SU-DHL-6 (cell line): Measurements from ENCODE around the gene MTA3.

Source experiments
- H2AFZ ChIP-seq: fragments of 200-600 bp; sonication (generic); 2 replicates; pipeline ENCODE4 v1.6.1; 2014; ENCODE audit warnings: low read depth, mild to moderate bottlenecking, moderate library complexity, mixed read lengths, antibody characterized with exemption, low read length; ENCODE audit not compliant: severe bottlenecking
- H3F3A ChIP-seq: fragments of 200-600 bp; shearing (Covaris generic); 2 replicates; pipeline ENCODE4 v1.6.0; 2016; ENCODE audit warnings: antibody characterized with exemption, mild to moderate bottlenecking; ENCODE audit not compliant: insufficient read depth
- H3K27ac ChIP-seq: fragments of 200-600 bp; sonication (generic); 2 replicates; pipeline ENCODE4 v1.5.1; 2016; ENCODE audit warnings: low read depth, mild to moderate bottlenecking, low read length, moderate library complexity, mixed read lengths
- H3K27me3 ChIP-seq: fragments of 200-600 bp; sonication (generic), shearing (Covaris generic); 2 replicates; pipeline ENCODE4 v1.6.0; 2014; ENCODE audit warnings: mild to moderate bottlenecking, low read length
- H3K36me3 ChIP-seq: fragments of 200-600 bp; sonication (generic); 2 replicates; pipeline ENCODE4 v1.6.1; 2014; ENCODE audit warnings: mild to moderate bottlenecking, low read length, mixed read lengths
- H3K4me2 ChIP-seq: fragments of 300-600, 200-600 bp; shearing (Covaris generic), sonication (generic); 2 replicates; pipeline ENCODE4 v1.6.0; 2014; ENCODE audit warnings: low read length, low read depth, mild to moderate bottlenecking; ENCODE audit not compliant: poor library complexity, severe bottlenecking
- H3K4me3 ChIP-seq: fragments of 200-600 bp; sonication (generic); 2 replicates; pipeline ENCODE4 v1.5.1; 2014; ENCODE audit warnings: antibody characterized with exemption, low read length, mild to moderate bottlenecking, mixed read lengths; ENCODE audit not compliant: insufficient read depth, poor library complexity, severe bottlenecking
- H3K79me2 ChIP-seq: fragments of 200-600 bp; sonication (generic); 2 replicates; pipeline ENCODE4 v1.6.1; 2014; ENCODE audit warnings: mild to moderate bottlenecking, low read length, moderate library complexity; ENCODE audit not compliant: insufficient read depth
- H3K9ac ChIP-seq: fragments of 200-600 bp; sonication (generic); 2 replicates; pipeline ENCODE4 v1.7.0; 2014; ENCODE audit warnings: mild to moderate bottlenecking, low read length
- H3K9me2 ChIP-seq: fragments of 200-600 bp; sonication (generic); replicated peaks from 2 replicates; pipeline ENCODE4 v1.6.1; 2014; ENCODE audit warnings: low read length; ENCODE audit not compliant: insufficient read depth
- H3K9me3 ChIP-seq: fragments of 200-600 bp; sonication (generic); 2 replicates; pipeline ENCODE4 v1.6.1; 2014; ENCODE audit warnings: low read length, mixed read lengths; ENCODE audit not compliant: insufficient read depth
- H4K20me1 ChIP-seq: fragments of 200-600 bp; sonication (generic); 2 replicates; pipeline ENCODE4 v1.6.1; 2014; ENCODE audit warnings: low read depth, mild to moderate bottlenecking, antibody characterized with exemption, low read length, moderate library complexity, mixed read lengths
- EZH2phosphoT487 ChIP-seq: fragments of 200-600 bp; sonication (generic), shearing (Covaris generic); conservative IDR thresholded peaks from 2 replicates; pipeline ENCODE4 v1.6.1; 2018; ENCODE audit warnings: mild to moderate bottlenecking, antibody characterized with exemption, low read length, moderate library complexity, mixed read lengths
- TF ChIP-seq, protein P1 (sequence below): fragments of 200-600 bp; sonication (generic); IDR thresholded peaks from one replicate; pipeline ENCODE4 v1.5.1; 2017; ENCODE audit warnings: antibody characterized with exemption, mild to moderate bottlenecking, low read length, moderate library complexity; ENCODE audit not compliant: insufficient read depth, poor library complexity, severe bottlenecking

MTA3 gene

DNA sequence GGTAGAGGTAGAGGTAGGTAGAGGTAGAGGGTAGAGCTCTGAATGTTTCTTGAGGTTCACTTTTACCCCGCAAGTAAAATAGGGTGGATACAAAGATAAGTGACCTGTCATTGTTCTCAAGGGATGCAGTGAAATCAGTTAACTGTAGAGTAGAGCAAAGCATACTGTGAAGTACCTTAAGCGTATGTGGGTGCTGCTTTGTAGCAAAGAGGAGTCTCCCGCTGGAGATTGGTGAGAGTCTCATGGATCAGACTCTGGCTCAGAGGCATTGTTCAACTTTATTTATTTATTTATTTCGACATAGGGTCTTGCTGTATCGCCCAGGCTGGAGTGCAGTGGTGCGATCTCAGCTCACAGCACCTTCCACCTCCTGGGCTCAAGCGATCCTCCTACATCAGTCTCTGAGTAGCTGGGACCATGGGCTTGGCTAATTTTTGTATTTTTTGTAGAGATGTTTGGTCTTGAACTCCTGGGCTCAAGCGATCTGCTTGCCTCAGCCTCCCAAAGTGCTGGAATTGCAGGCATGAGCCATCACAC is 38.7 kb downstream of the MTA3 start:
- Histone ChIP-seq H3K4me2 (no peak overlapping the region), H3K36me3 (peaks cover 14% of the 10 kb centered on the region), H3K9me2 (no peaks in the 10 kb centered on the region), H2AFZ (no peak overlapping the region), H3K9me3 (no peaks in the 10 kb centered on the region), H3K9ac (no peak overlapping the region), H3K4me3 (no peak overlapping the region), H3K27me3 (no peaks in the 10 kb centered on the region), H4K20me1 (no peaks in the 10 kb centered on the region), H3F3A (no peaks in the 10 kb centered on the region; the same call in none of the 2 replicates), H3K79me2 (peaks cover 48% of the 10 kb centered on the region), H3K27ac (no peak overlapping the region)
- no peak for TF ChIP-seq EZH2phosphoT487
- TF ChIP-seq, protein P1, sequence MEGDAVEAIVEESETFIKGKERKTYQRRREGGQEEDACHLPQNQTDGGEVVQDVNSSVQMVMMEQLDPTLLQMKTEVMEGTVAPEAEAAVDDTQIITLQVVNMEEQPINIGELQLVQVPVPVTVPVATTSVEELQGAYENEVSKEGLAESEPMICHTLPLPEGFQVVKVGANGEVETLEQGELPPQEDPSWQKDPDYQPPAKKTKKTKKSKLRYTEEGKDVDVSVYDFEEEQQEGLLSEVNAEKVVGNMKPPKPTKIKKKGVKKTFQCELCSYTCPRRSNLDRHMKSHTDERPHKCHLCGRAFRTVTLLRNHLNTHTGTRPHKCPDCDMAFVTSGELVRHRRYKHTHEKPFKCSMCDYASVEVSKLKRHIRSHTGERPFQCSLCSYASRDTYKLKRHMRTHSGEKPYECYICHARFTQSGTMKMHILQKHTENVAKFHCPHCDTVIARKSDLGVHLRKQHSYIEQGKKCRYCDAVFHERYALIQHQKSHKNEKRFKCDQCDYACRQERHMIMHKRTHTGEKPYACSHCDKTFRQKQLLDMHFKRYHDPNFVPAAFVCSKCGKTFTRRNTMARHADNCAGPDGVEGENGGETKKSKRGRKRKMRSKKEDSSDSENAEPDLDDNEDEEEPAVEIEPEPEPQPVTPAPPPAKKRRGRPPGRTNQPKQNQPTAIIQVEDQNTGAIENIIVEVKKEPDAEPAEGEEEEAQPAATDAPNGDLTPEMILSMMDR: no peak

DNA sequence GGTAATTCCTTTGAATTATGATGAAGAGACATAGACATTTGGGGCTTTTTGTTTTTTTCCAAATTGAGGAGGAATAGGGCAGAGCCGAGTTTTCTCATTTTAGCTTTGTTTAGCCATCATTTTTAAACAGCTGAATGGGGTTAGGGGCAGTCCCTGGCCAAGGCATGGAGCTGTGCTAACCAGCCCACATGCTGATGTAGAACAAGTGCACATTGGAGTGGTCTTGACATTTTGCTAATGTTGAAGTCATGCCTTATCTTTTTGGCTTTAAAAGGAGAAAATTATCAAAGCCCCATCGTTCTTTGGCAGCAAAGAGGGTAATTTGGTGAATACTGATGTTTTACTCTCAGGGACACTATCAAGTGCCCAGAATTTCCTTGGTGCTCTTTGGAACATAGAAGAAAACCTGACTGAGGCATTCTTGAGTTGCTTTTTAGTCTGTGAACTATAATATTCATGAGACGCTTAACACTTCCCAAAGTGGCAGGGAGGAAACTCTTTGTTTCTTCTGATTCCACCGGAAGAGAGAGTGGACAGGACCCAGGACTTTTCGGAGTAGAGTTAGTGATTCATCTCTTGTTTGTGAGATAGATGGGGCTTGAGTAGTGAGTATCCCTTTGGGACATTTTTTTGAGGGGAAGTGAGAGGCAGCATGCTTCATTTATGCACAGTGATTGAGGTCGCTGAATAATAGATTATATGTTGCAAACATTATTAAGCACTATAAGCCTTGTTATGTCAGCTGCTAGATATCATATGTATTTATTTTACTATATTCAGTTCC is 45.0 kb downstream of the MTA3 start:
- TF ChIP-seq, protein P1: no peak
- no peak for TF ChIP-seq EZH2phosphoT487
- H3F3A ChIP-seq: no peaks in the 10 kb centered on the region; the same call in 1 of the 2 replicates
- no peaks in the 10 kb centered on the region for H3K9me2 ChIP-seq
- no peaks in the 10 kb centered on the region for H3K9me3 ChIP-seq
- peaks cover 30% of the 10 kb centered on the region for H3K36me3 ChIP-seq
- H3K4me3 ChIP-seq: no peak overlapping the region
- no peak overlapping the region for H3K4me2 ChIP-seq
- no peaks in the 10 kb centered on the region for H4K20me1 ChIP-seq
- H2AFZ ChIP-seq: no peak overlapping the region
- no peaks in the 10 kb centered on the region for H3K27me3 ChIP-seq
- H3K27ac ChIP-seq: no peak overlapping the region
- no peak overlapping the region for H3K9ac ChIP-seq
- H3K79me2 ChIP-seq: peaks cover 31% of the 10 kb centered on the region; the same call in 1 of the 2 replicates

DNA sequence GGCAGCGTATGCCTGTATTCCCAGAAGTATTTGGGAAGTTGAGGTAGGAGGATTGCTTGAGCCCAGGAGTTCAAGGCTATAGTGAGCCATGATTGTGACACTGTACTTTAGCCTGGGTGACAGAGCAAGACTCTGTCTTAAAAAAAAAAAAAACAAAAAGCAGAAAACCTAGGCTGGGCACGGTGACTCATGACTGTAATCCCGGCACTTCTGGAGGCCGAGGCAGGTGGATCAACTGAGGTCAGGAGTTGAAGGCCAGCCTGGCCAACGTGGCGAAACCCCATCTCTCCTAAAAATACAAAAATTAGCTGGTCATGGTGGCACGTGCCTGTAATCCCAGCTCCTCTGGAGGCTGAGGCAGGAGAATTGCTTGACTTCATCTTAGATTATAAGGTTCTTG is 46.4 kb downstream of the MTA3 start:
- no peaks in the 10 kb centered on the region for H3K9me3 ChIP-seq
- no peak overlapping the region for H3K9ac ChIP-seq
- no peak overlapping the region for H2AFZ ChIP-seq
- H3K4me2 ChIP-seq: no peak overlapping the region
- peaks cover 31% of the 10 kb centered on the region for H3K36me3 ChIP-seq
- peaks cover 28% of the 10 kb centered on the region; the same call in 1 of the 2 replicates for H3K79me2 ChIP-seq
- H4K20me1 ChIP-seq: no peaks in the 10 kb centered on the region
- H3K4me3 ChIP-seq: no peak overlapping the region
- H3K9me2 ChIP-seq: no peaks in the 10 kb centered on the region
- no peak overlapping the region for H3K27ac ChIP-seq
- H3K27me3 ChIP-seq: no peaks in the 10 kb centered on the region
- no peaks in the 10 kb centered on the region; the same call in 1 of the 2 replicates for H3F3A ChIP-seq
- TF ChIP-seq, protein P1: no peak
- TF ChIP-seq EZH2phosphoT487: no peak
